ENCODE measurements around the gene TMC4. TPM values are rescaled to one million over a fixed set of nuclear protein-coding genes. Genes with fewer than 3 reads are reported as not detected.
A peak's percentile ranks its signal among the peaks of the same experiment; 100 is the strongest.
"Not testable (repeated sequence)": the region's sequence is repeated elsewhere in the genome, so short reads cannot be mapped to it uniquely, and the experiment has no call there.

TMC4 gene
- total and polyA plus RNA-seq, 10 donors, result 0.12 to 4.0 (median 0.77) TPM; not detected in 2

DNA sequence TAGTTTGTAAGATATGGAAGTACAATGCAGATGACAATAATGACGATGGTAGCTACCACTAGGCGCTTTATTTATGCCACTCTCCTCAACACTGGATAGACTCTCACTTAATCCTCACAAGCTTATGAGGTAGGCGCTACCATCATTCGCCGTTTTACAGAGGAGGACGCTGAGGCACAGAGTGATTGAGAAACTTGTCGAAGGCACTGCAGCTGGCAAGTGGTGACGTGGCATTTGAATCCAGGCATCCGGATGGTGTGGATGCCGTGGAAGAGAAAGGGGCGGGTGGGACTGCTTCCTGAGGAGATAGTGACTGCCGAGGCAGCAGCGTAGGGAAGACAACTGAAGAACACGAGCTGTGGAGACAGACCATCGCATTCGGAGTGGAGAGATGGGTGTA is 26.4 kb upstream of the TMC4 start:
- intact Hi-C loops (cut with DNase I; ENCODE audit: low total_unique reads), result no loop called here
- H3K27me3 ChIP-seq (replicated peaks in 1 of 7), result no peaks in the 10 kb centered on the region
- H3K9me3 ChIP-seq, result no peaks in the 10 kb centered on the region
- peak in 1 of 3 donors; percentile 17 for TF ChIP-seq POLR2AphosphoS5 (IDR thresholded peaks at IDR 0.05)
- no peak for TF ChIP-seq POLR2A (IDR thresholded peaks at IDR 0.05)
- TF ChIP-seq, protein P1, sequence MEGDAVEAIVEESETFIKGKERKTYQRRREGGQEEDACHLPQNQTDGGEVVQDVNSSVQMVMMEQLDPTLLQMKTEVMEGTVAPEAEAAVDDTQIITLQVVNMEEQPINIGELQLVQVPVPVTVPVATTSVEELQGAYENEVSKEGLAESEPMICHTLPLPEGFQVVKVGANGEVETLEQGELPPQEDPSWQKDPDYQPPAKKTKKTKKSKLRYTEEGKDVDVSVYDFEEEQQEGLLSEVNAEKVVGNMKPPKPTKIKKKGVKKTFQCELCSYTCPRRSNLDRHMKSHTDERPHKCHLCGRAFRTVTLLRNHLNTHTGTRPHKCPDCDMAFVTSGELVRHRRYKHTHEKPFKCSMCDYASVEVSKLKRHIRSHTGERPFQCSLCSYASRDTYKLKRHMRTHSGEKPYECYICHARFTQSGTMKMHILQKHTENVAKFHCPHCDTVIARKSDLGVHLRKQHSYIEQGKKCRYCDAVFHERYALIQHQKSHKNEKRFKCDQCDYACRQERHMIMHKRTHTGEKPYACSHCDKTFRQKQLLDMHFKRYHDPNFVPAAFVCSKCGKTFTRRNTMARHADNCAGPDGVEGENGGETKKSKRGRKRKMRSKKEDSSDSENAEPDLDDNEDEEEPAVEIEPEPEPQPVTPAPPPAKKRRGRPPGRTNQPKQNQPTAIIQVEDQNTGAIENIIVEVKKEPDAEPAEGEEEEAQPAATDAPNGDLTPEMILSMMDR (IDR thresholded peaks at IDR 0.05 in 8 of 11, conservative IDR thresholded peaks at IDR 0.05 in 3 of 11), result no peak
- DNase-seq, result no peak
- peak overlapping the region in 2 of 8 donors; percentile 97 to 98 for H3K27ac ChIP-seq
- 86 to 94% (median 91%) methylated on average over 16 of the region's 16 CpGs for WGBS, 5 donors
- H3K36me3 ChIP-seq, result peaks cover 0 to 59% (median 31%) of the 10 kb centered on the region in 6 donors
- peaks cover 27 to 53% (median 40%) of the 10 kb centered on the region in 6 donors for H3K4me1 ChIP-seq
- no peak overlapping the region for H3K4me3 ChIP-seq

DNA sequence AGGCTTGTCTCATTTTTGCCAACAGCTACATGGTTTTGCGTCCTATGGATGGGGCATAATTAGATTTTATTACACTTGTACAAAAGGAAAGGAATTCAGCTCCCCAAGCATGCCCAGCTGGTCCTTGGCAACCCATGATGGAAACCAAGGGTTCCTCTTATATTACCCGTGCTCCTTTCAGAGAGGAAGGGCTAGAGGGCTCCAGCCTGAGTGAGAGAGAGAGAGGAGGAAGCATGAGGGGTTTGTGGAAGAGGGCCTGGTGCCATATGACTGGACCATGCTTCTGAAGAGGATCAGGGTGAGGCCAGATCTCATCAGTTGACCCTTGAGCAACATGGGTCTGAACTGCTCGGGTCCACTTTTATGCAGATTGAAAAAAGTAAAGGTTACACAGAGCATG is 24.2 kb upstream of the TMC4 start:
- no peaks in the 10 kb centered on the region for H3K9me3 ChIP-seq
- no peaks in the 10 kb centered on the region for H3K27me3 ChIP-seq (replicated peaks in 1 of 7)
- H3K36me3 ChIP-seq, result peaks cover 0 to 59% (median 25%) of the 10 kb centered on the region in 6 donors
- 78 to 93% (median 85%) methylated on average over 3 of the region's 3 CpGs for WGBS, 5 donors
- peaks cover 13 to 52% (median 29%) of the 10 kb centered on the region in 6 donors for H3K4me1 ChIP-seq
- intact Hi-C loops (cut with DNase I; ENCODE audit: low total_unique reads), result no loop called here
- no peak overlapping the region for H3K4me3 ChIP-seq
- H3K27ac ChIP-seq, result peak overlapping the region in 2 of 8 donors; percentile 0 to 38
- peak; percentile 16 for DNase-seq
- TF ChIP-seq POLR2AphosphoS5 (IDR thresholded peaks at IDR 0.05), result peak in 1 of 3 donors; percentile 19
- TF ChIP-seq, protein P1 (IDR thresholded peaks at IDR 0.05 in 8 of 11, conservative IDR thresholded peaks at IDR 0.05 in 3 of 11), result no peak
- TF ChIP-seq POLR2A (IDR thresholded peaks at IDR 0.05), result no peak

DNA sequence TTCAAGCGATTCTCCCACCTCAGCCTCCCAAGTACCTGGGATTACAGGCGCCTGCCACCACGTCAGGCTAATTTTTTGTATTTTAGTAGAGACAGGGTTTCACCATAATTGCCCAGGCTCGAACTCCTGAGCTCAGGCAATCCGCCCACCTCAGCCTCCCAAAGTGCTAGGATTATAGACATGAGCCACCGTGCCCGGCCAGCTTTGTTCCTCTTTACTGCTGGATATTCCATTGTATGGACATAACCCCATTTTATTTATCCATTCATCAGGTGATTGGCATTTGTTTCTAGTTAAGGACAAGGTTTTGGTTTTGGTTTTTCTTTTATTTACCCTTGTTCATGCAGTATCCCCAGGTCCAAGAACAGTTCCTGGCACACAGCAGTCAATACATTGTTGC is 23.6 kb upstream of the TMC4 start:
- Histone ChIP-seq H3K36me3 (peaks cover 0 to 56% (median 19%) of the 10 kb centered on the region in 6 donors), H3K9me3 (no peaks in the 10 kb centered on the region), H3K4me1 (peaks cover 13 to 52% (median 29%) of the 10 kb centered on the region in 6 donors), H3K4me3 (no peak overlapping the region), H3K27ac (peak overlapping the region in 2 of 8 donors; percentile 0 to 38), H3K27me3 (replicated peaks in 1 of 7) (no peaks in the 10 kb centered on the region)
- peak; percentile 50 for DNase-seq
- TF ChIP-seq, protein P1 (IDR thresholded peaks at IDR 0.05 in 8 of 11, conservative IDR thresholded peaks at IDR 0.05 in 3 of 11), result no peak
- TF ChIP-seq POLR2A (IDR thresholded peaks at IDR 0.05), result no peak
- TF ChIP-seq POLR2AphosphoS5 (IDR thresholded peaks at IDR 0.05), result no peak
- 95 to 98% (median 96%) methylated on average over 7 of the region's 7 CpGs for WGBS, 5 donors
- intact Hi-C loops (cut with DNase I; ENCODE audit: low total_unique reads), result no loop called here

DNA sequence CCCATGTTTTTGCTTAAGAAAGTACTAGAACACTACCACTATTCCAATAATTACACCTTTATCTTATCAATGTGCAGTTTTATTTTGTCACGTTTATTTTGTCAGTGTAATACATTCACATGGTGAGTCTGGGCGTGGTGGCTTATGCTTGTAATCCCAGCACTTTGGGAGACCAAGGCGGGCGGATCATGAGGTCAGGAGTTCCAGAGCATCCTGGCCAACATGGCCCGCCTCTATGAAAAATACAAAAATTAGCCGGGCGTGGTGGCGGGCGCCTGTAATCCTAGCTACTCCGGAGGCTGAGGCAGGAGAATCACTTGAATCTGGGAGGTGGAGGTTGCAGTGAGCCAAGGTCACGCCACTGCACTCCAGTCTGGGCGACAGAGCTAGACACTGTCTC is 21.5 kb upstream of the TMC4 start:
- peaks cover 7 to 42% (median 20%) of the 10 kb centered on the region in 6 donors for H3K4me1 ChIP-seq
- H3K9me3 ChIP-seq; H3K4me3 ChIP-seq; H3K27me3 ChIP-seq (replicated peaks in 1 of 7); intact Hi-C loops (cut with DNase I; ENCODE audit: low total_unique reads); H3K27ac ChIP-seq: not testable (repeated sequence)
- peak; percentile 51 for DNase-seq
- 92 to 97% (median 96%) methylated on average over 12 of the region's 12 CpGs for WGBS, 5 donors
- H3K36me3 ChIP-seq, result peaks cover 0 to 53% (median 18%) of the 10 kb centered on the region in 6 donors
